NCI-H2196 treated with DMSO at 0.1 percent for 48 hours (cell line): Measurements from ENCODE around the gene IRAK4.
"Not testable (repeated sequence)": the region's sequence is repeated elsewhere in the genome, so short reads cannot be mapped to it uniquely, and the experiment has no call there.

Source experiments
- DNase-seq: peaks from one replicate; lab custom pipeline; 2025; ENCODE audit not compliant: unreplicated experiment; lab: John Stamatoyannopoulos, UW

Gene IRAK4

DNA sequence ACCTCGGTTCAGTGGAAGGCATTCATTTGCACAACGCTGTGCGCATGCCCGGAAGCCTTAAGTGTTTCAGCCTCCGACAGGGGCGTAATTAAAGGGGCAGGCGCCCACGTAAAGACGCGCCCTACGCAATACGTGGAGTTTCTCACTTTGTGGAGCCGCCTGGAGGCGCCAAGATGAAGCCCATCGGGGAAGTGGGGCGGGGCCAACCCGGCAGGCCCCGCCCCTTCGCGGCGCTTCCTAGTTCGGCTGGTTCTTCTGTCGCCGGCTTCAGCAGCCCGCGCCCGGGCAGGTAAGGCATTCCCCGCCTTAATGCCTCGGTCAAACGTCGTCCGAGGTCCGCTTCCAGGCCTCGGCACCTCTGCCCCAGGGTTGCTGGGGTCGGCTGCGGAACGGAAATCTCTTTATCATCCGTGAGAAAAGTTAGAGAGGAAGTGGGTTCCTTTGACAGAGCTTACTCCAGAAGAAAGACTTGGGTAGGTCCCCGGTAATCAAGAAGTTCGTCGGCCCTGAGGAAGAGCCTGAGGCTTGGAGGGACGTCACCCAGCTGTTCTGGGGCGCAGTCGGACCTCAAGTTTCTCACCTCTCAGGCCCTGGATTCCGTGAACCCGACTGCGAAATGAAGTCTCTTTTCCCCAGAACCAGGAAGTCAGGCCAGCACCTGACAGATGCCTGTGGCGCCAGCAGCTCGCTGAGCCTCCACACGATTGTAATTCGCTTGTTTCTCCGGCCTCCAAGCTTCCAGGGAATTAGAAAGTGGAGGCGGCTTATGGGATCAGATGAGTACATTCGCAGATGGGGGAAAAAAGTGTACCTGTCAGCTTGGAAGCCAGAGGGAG is at the start of gene IRAK4, which contains the start of gene PUS7L:
Gene IRAK4 (plus strand): TSS at position 224 of the 836 bp plus-strand sequence. CDS start 9,161 bp downstream, outside the sequence.
Gene PUS7L (minus strand): TSS at position 63 of the 836 bp plus-strand sequence. CDS start 3,545 bp downstream, outside the sequence.
- DNase-seq = peak; percentile 84

GRCh38 chr12:43711348-43711747 is 47.4 kb upstream of the IRAK4 start:
- no peak for DNase-seq

DNA sequence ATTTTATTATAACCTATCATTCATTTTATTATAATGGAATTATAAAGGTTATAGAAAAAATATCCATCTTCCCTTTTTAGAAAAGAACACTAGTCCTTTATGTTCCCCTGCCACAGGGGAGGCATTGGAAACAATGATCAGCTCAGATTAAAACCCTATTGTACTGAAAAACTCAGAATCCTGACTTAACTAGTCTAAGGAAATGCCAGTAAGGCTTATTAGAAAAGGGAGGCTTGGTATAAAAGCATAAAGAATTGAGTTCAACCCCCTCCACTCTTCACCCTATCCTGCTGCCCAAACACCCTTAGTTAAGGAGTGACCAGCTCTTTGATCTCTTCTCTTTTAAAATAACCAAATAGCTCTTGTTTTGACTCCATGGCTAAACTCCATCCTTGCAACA is 36.1 kb upstream of the IRAK4 start:
- no peak for DNase-seq

DNA sequence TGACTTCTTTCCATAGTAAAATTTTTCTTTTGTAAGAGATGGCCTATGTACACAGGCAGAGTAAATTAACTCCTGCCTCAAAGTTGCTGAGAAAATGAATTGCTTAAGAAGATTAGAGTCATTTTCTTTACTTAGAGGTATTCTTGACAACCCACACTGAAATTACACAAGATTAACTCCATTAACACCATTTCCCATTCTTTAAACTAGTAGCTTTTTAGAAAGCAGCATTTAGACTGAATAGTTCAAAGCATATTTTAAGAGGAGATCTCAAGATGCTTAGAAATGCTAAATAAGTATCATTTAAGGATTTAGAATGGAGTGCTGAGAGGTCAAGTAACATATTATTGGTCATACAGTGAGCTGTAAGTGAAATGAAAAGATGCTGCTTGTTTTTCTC is 35.6 kb upstream of the IRAK4 start:
- DNase-seq = no peak

- no peak for DNase-seq
Measured at GRCh38 chr12:43728117-43728516, 30.6 kb upstream of the IRAK4 start.

DNA sequence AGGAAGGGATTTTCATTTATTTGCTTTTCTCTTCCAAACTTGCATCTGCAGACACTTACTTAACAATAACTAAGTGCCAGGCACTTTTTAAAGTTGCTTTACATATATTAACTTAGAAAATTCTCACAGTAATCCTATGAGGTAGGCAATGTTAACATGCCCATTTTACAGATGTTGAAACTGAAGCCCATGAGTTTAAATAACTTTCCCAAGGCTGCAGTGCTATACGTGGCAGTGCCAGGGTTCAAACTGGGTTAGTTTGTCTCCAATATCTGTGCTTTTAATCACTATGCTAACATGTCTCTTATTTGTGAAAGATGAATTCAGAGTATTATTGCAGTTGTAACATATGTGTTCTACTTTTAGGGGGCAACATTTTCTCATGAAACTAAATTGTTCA is 30.1 kb upstream of the IRAK4 start:
- no peak for DNase-seq

DNA sequence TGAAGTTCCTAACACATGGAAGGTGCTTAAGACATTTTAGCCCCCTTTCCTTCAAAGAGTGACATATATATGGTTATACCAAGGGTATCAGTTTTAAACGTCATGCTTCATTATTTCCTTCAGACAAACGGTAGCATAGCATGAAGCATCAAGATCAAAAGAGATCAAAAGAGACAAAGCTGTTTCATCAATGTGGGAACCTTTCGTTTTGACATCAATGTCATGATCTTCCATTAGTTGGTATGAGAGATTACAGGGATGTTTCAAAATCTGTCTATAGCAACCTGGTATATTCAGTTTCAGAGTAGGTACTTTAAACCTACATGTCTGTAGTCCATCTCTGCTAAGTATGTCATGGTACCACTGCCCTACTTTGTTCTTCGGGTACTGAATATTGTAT is 28.5 kb upstream of the IRAK4 start:
- no peak for DNase-seq

GRCh38 chr12:43733687-43734086 is 25.1 kb upstream of the IRAK4 start:
- no peak for DNase-seq

- DNase-seq = no peak
Measured at GRCh38 chr12:43736927-43737440, 21.8 kb upstream of the IRAK4 start.

- no peak for DNase-seq
Measured at GRCh38 chr12:43737646-43738045, 21.1 kb upstream of the IRAK4 start.

DNA sequence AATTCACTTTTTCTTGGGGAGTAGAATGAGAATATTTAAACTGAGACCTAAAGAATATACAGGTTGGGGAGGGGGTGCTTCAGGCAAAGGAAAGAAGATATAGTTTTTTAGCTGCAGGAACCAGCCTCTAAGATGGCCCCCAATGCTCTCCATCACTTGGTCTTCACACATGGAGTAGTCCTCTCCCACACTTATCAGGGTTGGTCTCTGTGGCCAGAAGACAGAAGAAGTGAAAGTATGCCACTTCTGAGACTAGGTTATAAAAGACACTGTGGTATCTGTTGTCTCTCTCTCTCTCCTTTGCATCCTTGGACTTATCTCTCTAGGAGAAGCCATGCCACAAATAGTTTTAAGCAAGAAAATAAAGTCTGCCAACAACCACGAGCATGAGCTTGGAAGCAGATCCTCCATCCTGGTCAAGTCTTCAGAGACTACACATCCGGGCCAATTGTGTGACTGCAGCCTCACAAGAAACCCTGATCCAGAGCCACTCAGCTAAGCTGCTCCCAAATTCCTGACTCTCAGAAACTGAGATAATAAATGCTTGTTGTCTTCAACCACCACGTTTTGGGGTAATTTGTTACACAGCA is 18.1 kb upstream of the IRAK4 start:
- DNase-seq = no peak

DNA sequence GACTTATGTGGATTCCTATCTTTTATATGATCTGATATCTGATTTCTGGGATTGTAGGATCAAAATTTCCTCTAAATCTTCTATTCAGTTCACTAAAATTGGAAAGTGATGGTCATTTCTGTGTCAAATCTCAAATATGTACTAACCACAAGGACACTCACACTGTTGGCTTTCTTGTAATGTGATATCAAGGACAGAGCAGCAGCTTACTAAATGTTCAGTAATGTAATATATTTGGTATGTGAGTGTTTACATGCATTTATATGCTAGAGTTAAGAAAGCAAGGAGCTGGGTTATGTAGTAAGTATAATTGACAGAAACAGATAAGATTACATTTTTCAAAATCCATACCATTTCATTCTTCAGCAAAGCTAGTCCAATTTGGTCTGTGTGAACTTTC is 16.6 kb upstream of the IRAK4 start:
- no peak for DNase-seq

DNA sequence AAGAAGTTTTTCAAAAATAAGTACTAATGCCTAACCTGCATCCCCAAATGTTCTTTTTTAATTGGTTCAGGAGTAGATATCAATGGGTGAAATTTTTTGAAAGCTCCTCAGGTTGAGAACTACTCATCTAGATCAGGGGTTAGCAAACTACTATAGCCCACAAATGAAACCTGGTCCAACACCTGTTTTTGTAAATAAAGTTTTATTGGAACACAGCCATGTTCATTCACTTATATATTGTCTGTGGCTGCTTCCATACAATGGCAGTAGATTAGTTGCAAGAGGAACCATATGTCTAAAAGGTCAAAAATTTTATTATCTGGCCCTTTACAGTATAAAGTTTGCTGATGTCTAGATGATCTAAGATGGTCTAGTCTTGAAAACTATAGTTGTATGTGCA is 13.9 kb upstream of the IRAK4 start:
- DNase-seq = no peak

GRCh38 chr12:43749016-43749415 is 9.7 kb upstream of the IRAK4 start:
- no peak for DNase-seq

GRCh38 chr12:43750814-43751213 is 7.9 kb upstream of the IRAK4 start:
- no peak for DNase-seq

DNA sequence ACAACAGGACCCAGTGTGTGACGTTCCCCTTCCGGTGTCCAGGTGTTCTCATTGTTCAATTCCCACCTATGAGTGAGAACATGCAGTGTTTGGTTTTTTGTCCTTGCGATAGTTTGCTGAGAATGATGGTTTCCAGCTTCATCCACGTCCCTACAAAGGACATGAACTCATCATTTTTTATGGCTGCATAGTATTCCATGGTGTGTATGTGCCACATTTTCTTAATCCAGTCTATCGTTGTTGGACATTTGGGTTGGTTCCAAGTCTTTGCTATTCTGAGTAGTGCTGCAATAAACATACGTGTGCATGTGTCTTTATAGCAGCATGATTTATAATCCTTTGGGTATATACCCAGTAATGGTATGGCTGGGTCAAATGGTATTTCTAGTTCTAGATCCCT is 7.4 kb upstream of the IRAK4 start:
- not testable (repeated sequence) for DNase-seq

GRCh38 chr12:43754015-43754414 is 4.7 kb upstream of the IRAK4 start:
- DNase-seq = no peak

GRCh38 chr12:43758247-43758727 is 464 bp upstream of the IRAK4 start:
- peak; percentile 33 for DNase-seq

DNA sequence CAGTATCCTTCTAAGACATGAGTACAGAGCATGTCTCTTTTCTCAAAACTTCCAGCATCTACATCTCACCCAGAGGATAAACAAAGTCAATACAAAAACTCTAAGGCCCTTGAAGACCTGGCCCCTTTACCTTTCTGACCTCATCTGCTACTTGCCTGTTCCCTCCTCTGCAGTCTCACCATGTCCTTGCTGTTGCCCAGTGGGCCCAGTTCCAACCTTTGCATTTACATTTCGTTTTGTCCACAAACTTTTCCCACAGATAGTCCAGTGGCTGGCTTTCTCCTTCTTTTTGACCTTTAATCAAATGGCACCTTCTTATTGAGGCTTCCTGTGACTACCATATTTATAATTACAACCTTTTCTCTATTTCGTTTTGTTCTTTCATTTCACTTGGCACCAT is 1.6 kb downstream of the IRAK4 start:
- DNase-seq = no peak

- no peak for DNase-seq
Measured at GRCh38 chr12:43761500-43761899, 2.7 kb downstream of the IRAK4 start.

DNA sequence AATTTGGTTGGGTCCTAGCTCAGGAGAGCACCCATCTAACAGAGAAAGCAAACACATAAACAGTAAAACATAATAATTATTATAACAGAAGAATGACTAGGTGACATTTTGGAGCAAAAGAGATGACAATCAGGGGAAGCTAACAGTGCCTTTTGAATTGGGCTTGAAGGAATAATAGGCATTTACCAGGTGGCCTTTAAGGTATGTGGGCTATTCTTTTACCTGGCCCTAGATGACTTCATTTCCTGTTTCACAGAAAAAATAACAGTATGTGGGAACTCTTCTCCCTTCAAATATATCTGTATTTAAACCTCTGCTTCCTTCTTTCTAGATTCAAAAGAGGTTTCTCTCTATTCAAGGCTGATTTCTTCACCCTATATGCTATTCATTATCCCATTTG is 3.8 kb downstream of the IRAK4 start:
- no peak for DNase-seq

DNA sequence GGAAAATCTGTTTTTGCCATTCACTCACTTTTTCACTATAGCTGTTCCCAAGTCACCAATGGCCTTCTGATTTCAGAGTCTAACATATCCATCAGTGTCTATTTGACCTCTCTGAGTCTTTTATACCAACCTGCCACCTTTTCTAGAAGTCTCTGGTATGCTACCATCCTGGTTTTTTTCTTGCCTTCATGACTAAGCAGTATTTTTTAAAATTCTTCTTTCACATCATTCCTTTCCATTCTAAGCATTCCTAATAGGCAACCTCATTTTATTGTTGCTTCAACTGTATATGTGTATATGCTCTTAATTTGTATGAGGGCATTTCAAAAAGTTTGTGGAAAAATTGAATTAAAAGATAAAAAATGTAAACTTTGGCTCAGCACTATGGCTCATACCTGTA is 5.0 kb downstream of the IRAK4 start:
- DNase-seq = no peak
